Endothelial cell (in vitro differentiated cells): Measurements from ENCODE around the gene TLCD3A. TPM values are rescaled to one million over a fixed set of nuclear protein-coding genes. Genes with fewer than 3 reads are reported as not detected.
"Not testable (repeated sequence)": the region's sequence is repeated elsewhere in the genome, so short reads cannot be mapped to it uniquely, and the experiment has no call there.

Experiments used
- DNase-seq: peaks from one replicate; pipeline ENCODE4 v3.0.0; 2021; ENCODE audit warnings: low spot score
- H3K27ac Mint-ChIP-seq: one replicate; pipeline ENCODE4 v1.8.0; 2021; ENCODE audit warnings: mixed read lengths, inconsistent platforms; ENCODE audit not compliant: unreplicated experiment
- H3K27me3 Mint-ChIP-seq: one replicate; pipeline ENCODE4 v1.8.0; 2021; ENCODE audit warnings: mild to moderate bottlenecking, moderate library complexity, mixed read lengths, inconsistent platforms; ENCODE audit not compliant: unreplicated experiment
- H3K36me3 Mint-ChIP-seq: one replicate; pipeline ENCODE4 v1.8.0; 2021; ENCODE audit warnings: mild to moderate bottlenecking, low read depth, mixed read lengths, inconsistent platforms; ENCODE audit not compliant: unreplicated experiment
- H3K4me1 Mint-ChIP-seq: one replicate; pipeline ENCODE4 v1.8.0; 2021; ENCODE audit warnings: mild to moderate bottlenecking, mixed read lengths, inconsistent platforms; ENCODE audit not compliant: unreplicated experiment
- H3K4me3 Mint-ChIP-seq: one replicate; pipeline ENCODE4 v1.8.0; 2021; ENCODE audit warnings: mild to moderate bottlenecking, mixed read lengths, inconsistent platforms; ENCODE audit not compliant: unreplicated experiment
- H3K9me3 Mint-ChIP-seq: one replicate; pipeline ENCODE4 v1.8.0; 2021; ENCODE audit warnings: mixed read lengths, inconsistent platforms; ENCODE audit not compliant: unreplicated experiment
- total RNA-seq: library from RNA; stranded (reverse); fragmentation: NEBNext Ultra II Directional; extraction: Animal tissue kit (Norgen Biotek cat#: 25700); gene quantifications from one replicate; pipeline ENCODE4 v1.2.1, GENCODE V29; 2021; ENCODE audit not compliant: unreplicated experiment
- TF ChIP-seq, protein P1 (sequence below): fragments of 200-600 bp; sonication (generic); IDR thresholded peaks from one replicate; pipeline ENCODE4 v1.5.0; 2021; ENCODE audit warnings: antibody characterized with exemption; ENCODE audit not compliant: unreplicated experiment

The TLCD3A gene
- total RNA-seq, 1 donor from 2014 or later, result 24.6 TPM

DNA sequence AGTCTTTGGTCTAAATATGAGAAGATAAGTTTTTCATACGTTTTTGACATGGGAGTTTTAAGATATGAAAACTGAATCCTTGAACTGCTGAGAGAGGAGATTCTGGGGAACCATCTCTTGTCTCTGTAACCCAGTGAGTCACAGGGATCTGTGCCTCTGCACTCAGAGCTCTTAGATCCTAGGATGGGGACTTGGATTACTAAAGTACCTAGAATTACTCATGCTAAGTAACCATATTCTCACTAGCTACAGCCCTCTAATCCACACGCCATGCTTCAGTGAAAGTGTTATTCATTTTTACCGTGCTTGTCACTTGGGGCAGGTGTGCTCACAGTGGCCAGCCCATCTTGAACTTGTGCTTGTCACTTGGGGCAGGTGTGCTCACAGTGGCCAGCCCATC is 51.7 kb downstream of the TLCD3A start:
- H3K4me3 Mint-ChIP-seq, result no peak overlapping the region
- peaks cover 6% of the 10 kb centered on the region for H3K36me3 Mint-ChIP-seq
- peaks cover 8% of the 10 kb centered on the region for H3K27me3 Mint-ChIP-seq
- peaks cover 14% of the 10 kb centered on the region for H3K4me1 Mint-ChIP-seq
- DNase-seq, result no peak
- no peaks in the 10 kb centered on the region for H3K9me3 Mint-ChIP-seq
- H3K27ac Mint-ChIP-seq, result no peak overlapping the region
- TF ChIP-seq, protein P1, sequence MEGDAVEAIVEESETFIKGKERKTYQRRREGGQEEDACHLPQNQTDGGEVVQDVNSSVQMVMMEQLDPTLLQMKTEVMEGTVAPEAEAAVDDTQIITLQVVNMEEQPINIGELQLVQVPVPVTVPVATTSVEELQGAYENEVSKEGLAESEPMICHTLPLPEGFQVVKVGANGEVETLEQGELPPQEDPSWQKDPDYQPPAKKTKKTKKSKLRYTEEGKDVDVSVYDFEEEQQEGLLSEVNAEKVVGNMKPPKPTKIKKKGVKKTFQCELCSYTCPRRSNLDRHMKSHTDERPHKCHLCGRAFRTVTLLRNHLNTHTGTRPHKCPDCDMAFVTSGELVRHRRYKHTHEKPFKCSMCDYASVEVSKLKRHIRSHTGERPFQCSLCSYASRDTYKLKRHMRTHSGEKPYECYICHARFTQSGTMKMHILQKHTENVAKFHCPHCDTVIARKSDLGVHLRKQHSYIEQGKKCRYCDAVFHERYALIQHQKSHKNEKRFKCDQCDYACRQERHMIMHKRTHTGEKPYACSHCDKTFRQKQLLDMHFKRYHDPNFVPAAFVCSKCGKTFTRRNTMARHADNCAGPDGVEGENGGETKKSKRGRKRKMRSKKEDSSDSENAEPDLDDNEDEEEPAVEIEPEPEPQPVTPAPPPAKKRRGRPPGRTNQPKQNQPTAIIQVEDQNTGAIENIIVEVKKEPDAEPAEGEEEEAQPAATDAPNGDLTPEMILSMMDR, result no peak

DNA sequence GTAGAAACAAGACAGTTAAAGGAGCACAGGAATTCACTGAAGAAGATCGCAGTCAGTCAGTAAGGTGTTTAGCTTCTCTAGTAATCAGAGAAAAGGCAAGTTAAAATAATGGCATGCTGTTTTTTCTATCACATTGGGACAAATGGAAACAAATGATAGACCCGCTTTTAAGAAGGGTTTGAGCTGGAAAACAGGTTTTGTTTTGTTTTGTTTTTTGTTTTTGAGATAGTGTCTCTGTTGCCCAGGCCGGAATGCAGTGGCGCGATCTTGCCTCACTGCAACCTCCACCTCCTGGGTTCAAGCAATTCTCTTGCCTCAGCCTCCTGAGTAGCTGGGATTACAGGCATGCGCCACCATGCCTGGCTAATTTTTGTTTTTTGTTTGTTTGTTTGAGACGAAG is 53.5 kb downstream of the TLCD3A start:
- not testable (repeated sequence) for H3K4me3 Mint-ChIP-seq

DNA sequence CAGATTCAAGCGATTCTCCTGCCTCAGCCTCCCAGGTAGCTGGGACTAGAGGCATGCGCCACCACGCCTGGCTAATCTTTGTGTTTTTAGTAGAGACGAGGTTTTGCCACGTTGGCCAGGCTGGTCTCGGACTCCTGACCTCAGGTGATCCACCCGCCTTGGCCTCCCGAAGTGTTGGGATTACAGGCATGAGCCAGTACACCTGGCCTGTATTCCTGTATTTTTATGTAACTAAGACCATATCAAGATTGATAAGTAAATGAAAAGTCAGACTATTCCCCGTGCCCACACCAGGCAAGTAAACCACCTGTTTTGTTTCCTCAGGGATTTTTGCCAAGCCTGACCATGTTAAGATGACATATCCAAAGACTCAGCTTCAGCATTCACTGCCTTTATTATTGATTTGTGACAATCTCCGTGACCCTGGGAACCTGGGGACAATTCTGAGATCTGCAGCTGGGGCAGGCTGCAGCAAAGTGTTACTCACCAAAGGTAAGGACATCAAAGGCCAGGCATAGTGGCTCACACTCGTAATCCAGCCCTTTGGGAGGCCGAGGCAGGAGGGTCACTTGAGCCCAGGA is 55.3 kb downstream of the TLCD3A start:
- no peaks in the 10 kb centered on the region for H3K9me3 Mint-ChIP-seq
- no peak for DNase-seq
- TF ChIP-seq, protein P1, result no peak
- H3K4me3 Mint-ChIP-seq, result no peak overlapping the region
- peaks cover 11% of the 10 kb centered on the region for H3K27me3 Mint-ChIP-seq
- peaks cover 13% of the 10 kb centered on the region for H3K4me1 Mint-ChIP-seq
- no peak overlapping the region for H3K27ac Mint-ChIP-seq
- H3K36me3 Mint-ChIP-seq, result peaks cover 27% of the 10 kb centered on the region

More for the DNA sequence above, 53.5 kb downstream of the TLCD3A start:
- H3K27me3 Mint-ChIP-seq, result peaks cover 10% of the 10 kb centered on the region
- DNase-seq, H3K27ac Mint-ChIP-seq, H3K9me3 Mint-ChIP-seq: not testable (repeated sequence)
- H3K36me3 Mint-ChIP-seq, result peaks cover 17% of the 10 kb centered on the region
- peaks cover 14% of the 10 kb centered on the region for H3K4me1 Mint-ChIP-seq

DNA sequence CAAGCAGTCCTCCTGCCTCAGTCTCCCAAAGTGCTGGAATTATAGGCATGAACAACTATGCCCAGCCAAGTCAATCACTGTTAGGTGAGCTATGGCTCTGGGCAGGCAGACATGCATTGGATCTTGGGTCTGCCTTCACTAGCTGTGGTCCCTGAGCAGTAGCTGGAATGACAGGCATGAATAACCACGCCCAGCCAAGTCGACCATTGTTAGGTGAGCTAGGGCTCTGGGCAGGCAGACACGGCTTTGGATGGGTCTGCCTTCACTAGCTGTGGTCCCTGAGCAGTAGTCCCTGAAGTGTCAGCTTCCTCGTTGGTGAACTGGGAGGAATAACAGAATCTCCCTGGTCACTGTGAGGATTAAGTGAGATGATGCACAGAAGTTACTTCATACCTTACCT is 56.2 kb downstream of the TLCD3A start:
- no peaks in the 10 kb centered on the region for H3K9me3 Mint-ChIP-seq
- TF ChIP-seq, protein P1, result no peak
- peaks cover 9% of the 10 kb centered on the region for H3K27me3 Mint-ChIP-seq
- peaks cover 8% of the 10 kb centered on the region for H3K4me1 Mint-ChIP-seq
- H3K36me3 Mint-ChIP-seq, result peaks cover 27% of the 10 kb centered on the region
- H3K27ac Mint-ChIP-seq, result no peak overlapping the region
- no peak overlapping the region for H3K4me3 Mint-ChIP-seq
- DNase-seq, result no peak

DNA sequence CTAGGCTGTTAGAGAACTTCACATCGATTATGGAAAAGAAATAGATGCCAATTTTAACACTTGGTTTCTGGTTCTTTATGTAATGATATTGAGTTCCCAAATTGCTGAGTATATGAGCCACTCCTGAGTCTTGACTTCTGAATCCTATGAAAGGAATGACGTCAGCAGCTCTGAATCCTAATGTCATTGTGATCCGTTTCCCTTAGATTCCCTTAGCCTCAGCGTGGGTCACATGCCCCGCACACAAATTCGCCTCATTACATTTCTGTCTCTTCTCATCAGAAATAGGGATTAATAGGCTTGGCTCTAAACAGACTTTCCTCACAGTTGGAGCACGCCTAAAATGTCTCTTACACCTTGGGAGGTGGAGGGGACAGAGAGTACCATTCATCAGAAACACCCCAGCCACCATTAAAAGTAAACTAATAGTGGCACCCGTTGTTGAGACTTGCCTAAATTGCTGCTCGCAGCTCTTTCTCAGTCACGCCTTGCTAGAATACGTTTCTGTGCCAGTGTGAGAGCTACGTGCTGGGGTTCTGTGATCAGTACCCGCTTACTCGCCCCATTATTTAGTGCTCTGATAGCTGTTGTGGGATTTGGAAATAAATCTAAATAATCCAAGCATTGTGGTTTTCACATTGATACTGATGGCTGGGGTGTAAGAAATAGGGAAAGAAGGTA is 56.9 kb downstream of the TLCD3A start:
- H3K4me3 Mint-ChIP-seq, result no peak overlapping the region
- TF ChIP-seq, protein P1, result no peak
- DNase-seq, result no peak

DNA sequence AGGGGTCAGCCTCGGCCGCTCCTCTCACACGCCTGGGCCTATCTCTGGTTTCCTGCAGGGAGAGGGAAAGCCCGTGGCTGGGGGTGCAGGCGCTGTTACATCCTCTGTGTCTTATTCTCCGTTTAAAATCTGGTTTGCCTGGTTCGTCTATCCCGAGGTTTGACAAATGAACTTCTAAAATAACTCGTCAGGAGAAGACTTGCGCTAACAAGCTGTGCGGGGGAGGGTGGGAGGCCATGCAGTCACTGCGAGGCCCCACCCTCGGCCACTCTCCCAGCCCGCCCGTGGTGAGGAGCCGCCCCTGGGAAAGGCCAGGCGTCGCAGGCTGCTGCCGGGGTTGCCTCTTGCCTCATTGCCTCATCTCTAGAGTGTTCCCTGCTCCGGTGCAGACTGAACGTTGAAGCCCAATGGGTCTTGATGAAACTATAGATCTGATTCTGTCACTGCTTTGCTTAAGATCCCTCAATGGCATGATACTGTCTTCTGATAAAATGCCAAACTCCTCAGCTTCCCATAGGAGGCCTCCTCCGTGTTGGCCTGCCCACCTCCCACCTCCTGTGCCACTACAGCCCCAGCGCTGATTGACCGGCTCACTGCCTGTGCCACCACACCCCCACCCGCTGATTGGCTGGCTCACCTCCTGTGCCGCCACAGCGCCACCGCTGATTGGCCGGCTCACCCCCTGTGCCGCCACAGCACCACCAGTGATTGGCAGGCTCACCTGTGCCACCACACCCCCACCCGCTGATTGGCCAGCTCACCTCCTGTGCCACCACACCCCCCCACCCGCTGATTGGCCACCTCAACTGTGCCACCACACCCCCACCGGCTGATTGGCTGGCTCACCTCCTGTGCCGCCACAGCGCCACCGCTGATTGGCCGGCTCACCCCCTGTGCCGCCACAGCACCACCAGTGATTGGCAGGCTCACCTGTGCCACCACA is 57.8 kb downstream of the TLCD3A start:
- Mint-ChIP-seq H3K36me3 (peaks cover 24% of the 10 kb centered on the region), H3K4me1 (peaks cover 13% of the 10 kb centered on the region)
- H3K27me3 Mint-ChIP-seq, H3K27ac Mint-ChIP-seq, H3K9me3 Mint-ChIP-seq, DNase-seq, H3K4me3 Mint-ChIP-seq: not testable (repeated sequence)

More for the DNA sequence above, 56.9 kb downstream of the TLCD3A start:
- H3K27ac Mint-ChIP-seq, result no peak overlapping the region
- peaks cover 24% of the 10 kb centered on the region for H3K36me3 Mint-ChIP-seq
- H3K9me3 Mint-ChIP-seq, result no peaks in the 10 kb centered on the region
- peaks cover 5% of the 10 kb centered on the region for H3K4me1 Mint-ChIP-seq
- H3K27me3 Mint-ChIP-seq, result peaks cover 9% of the 10 kb centered on the region

DNA sequence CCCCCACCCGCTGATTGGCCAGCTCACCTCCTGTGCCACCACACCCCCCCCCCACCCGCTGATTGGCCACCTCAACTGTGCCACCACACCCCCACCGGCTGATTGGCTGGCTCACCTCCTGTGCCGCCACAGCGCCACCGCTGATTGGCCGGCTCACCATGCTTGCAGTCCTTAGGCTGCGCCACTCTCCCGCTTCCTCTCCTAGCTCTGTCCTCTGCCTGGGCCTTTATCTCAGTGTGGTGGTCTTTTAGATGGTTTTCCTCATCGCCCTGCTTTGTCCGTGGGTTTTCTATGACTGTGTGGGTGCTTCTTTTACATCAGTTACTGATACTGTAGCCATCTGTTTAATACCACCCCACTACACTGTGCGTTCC is 58.5 kb downstream of the TLCD3A start:
- H3K27me3 Mint-ChIP-seq, DNase-seq, H3K9me3 Mint-ChIP-seq, H3K4me3 Mint-ChIP-seq, H3K27ac Mint-ChIP-seq: not testable (repeated sequence)
- H3K4me1 Mint-ChIP-seq, result peaks cover 19% of the 10 kb centered on the region
- peaks cover 24% of the 10 kb centered on the region for H3K36me3 Mint-ChIP-seq
